NCI-H1436 treated with DMSO at 0.1 percent for 48 hours (cell line): Measurements from ENCODE around the gene RYR1.
"Not testable (repeated sequence)": the region's sequence is repeated elsewhere in the genome, so short reads cannot be mapped to it uniquely, and the experiment has no call there.

ENCODE experiments used
- DNase-seq: peaks from one replicate; lab custom pipeline; 2025; lab: John Stamatoyannopoulos, UW

The RYR1 gene

GRCh38 chr19:38490861-38491260, 57.4 kb downstream of the RYR1 start:
- no peak for DNase-seq

DNA sequence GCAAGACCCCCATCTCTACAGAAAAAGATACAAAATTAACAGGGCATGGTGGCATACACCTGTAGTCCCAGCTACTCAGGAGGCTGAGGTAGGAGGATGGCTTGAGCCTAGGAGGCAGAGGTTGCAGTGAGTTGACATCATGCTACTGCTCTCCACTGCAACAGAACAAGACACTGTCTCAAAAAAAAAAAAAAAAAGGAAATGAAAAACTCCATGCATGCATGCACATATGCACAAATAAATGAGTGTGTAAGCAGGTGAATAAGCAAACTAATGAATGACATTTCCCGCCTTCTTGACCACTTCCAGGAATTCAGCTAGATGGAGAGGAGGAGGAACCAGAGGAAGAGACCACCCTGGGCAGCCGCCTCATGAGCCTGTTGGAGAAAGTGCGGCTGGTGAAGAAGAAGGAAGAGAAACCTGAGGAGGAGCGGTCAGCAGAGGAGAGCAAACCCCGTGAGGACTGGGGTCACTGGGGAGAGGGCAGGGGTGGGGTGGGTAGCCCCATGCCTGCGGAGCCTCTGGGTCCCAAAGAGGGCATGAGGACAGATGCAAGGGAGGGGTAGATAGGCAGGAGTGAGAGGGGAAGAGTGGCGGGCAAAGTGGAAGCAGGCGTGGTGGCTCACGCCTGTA, 58.8 kb downstream of the RYR1 start:
- DNase-seq = no peak

DNA sequence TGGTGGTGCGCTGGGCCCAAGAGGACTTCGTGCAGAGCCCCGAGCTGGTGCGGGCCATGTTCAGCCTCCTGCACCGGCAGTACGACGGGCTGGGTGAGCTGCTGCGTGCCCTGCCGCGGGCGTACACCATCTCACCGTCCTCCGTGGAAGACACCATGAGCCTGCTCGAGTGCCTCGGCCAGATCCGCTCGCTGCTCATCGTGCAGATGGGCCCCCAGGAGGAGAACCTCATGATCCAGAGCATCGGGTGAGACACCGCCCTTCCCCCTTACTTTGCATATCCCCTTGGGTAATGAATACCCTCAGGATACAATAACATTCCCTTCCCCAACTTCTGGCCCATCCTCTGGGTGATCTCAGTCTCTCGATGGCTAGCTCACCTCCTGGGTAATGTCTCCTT, 60.9 kb downstream of the RYR1 start:
- DNase-seq = no peak

- DNase-seq = not testable (repeated sequence)
Measured at GRCh38 chr19:38495375-38495774, 61.9 kb downstream of the RYR1 start.

GRCh38 chr19:38496116-38496515, 62.6 kb downstream of the RYR1 start:
- no peak for DNase-seq

DNA sequence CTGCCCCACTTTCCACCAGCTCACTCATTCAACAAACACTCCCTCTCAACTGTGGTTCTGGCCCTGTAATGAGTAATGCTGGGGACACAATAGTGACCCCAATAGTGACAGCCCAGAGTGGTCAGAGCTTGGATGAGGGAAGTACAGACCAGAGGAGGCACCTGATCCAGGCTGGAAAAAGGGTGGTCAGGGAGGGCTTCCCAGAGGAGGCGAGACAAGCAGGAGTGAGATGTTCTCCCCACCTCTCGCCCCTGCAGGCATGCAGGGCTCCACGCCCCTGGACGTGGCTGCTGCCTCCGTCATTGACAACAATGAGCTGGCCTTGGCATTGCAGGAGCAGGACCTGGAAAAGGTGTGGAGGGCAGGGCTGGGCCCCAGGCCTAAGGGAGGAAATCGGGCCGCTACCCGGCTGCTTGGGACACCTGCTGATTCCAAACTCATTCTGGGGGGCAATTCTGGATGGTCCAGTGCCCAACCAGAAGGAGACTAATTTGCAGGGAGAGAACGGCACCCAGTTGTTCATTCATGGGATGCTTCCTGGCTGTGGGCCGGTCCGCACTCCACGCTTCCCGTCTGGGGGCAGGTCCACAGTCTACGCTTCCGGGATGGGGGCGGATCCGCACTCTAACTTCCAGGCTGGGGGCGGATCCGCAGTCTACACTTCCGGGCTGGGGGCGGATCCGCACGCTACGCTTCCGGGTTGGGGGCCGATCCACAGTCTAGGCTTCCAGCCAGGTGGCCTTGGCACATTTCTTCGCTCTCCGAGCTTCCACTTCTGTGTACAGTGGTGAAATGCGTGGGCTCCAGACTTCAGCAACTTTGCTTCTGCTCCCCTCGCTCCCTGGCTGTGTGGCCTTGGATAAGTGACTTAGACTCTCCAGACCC, 63.4 kb downstream of the RYR1 start:
- DNase-seq = no peak

GRCh38 chr19:38497907-38498306, 64.4 kb downstream of the RYR1 start:
- no peak for DNase-seq

DNA sequence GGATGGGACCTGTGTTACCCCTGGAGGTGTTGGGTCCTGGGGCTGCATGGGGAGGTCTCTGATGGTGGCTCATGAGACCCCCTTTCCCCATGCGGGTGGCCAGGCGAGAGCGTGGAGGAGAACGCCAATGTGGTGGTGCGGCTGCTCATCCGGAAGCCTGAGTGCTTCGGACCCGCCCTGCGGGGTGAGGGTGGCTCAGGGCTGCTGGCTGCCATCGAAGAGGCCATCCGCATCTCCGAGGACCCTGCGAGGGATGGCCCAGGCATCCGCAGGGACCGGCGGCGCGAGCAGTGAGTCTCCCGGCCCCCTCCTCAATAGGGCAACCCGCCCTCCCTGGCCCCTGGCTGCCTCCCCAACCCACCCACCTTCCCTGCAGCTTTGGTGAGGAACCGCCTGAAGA, 66.0 kb downstream of the RYR1 start:
- no peak for DNase-seq

DNA sequence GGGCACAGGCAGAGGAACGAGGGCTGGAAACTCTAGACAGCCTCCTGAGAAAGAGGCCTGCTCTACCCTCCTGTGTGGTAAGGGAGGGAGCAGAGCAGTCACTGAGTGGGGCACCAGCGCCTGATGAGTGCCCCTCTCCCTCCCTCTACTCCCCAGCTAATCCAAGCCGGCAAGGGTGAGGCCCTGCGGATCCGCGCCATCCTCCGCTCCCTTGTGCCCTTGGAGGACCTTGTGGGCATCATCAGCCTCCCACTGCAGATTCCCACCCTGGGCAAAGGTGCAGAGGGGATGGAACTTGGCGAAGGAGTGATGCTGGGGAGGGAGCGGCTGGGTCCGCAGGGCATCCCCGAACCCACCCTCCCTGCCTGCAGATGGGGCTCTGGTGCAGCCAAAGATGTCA, 67.0 kb downstream of the RYR1 start:
- no peak for DNase-seq

DNA sequence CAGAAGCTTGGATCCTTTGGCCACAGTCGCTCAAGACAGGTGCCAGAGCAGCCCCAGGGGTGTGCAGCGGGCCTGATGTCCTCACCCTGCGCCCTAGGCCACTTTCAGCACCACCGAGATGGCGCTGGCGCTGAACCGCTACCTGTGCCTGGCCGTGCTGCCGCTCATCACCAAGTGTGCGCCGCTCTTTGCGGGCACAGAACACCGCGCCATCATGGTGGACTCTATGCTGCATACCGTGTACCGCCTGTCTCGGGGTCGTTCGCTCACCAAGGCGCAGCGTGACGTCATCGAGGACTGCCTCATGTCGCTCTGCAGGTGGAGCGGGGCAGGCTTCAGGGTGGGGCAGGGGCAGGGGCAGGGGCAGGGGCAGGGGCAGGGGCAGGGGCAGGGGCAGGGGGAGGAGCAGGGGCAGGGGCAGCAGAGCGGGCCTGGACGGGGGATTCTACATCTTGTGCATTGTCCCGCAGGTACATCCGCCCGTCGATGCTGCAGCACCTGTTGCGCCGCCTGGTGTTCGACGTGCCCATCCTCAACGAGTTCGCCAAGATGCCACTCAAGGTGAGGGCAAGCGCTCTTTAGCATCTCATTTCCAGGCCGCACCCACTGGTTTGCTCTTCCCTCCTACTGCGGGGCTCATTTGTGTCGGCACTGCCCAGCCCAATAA, 69.1 kb downstream of the RYR1 start:
- no peak for DNase-seq

GRCh38 chr19:38503077-38503410, 69.6 kb downstream of the RYR1 start:
- no peak for DNase-seq

DNA sequence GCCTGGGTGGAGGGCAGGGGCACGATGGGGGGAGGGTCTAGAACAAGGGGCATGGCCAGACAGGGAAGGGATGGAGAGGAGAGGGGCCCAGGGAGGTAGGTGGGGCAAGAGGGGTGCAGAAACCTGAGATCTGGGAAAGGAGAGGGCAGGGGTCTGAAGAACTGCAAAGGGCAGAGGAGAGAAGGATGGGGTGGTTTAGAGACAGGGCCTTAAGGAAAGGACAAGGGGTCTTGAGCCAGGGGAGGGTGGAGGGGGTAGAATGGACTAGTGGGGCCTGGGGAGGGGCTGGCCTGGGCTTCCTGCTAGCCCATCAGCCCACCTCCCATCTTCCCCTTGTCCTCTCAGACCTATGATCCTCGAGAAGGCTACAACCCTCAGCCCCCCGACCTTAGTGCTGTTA, 72.5 kb downstream of the RYR1 start:
- DNase-seq = no peak

DNA sequence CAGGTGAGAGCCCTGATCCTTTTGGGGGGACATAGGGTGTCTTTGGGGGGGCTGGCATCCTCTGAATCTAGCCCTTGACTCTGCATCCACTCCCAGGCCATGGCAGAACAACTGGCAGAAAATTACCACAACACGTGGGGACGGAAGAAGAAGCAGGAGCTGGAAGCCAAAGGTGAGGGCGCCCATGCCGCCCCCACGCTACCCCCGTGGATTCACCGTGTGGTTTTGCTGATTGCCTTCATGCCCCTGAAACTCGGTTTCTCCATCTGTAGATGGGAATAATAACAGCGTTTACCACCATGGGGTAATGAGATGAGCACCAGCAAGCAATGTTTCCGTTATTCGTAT, 72.9 kb downstream of the RYR1 start:
- no peak for DNase-seq

DNA sequence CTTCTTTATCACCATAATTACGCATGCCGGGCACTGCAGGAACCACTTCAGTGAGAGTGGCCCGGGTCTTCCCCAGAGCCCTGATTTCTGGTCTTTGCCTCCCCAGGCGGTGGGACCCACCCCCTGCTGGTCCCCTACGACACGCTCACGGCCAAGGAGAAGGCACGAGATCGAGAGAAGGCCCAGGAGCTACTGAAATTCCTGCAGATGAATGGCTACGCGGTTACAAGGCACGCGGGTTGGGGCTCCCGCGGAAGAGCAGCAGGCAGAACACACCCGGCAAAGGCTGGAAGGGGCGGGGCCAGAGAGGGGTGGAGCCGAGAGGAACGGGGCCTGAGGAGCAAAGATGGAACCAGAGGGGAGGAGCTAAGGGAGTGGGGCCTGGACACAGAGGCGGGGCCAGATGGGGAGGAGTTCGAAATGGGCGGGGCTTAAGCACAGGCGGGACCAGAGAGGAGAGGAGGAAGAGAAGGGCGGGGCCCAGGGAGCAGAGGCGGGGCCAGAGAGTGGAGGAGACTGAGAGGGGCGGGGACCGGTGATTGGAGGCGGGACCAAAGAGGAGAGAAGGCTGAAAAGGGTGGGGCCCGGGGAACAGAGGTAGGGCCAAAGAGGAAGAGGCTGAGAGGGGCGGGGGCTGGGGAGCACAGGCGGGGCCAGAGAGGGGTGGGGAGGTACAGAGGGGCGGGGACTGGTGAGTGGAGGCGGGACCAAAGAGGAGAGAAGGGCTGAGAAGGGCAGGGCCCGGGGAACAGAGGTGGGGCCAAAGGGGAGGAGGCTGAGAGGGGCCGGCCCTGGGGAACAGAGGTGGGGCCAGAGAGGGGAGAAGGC, 73.4 kb downstream of the RYR1 start:
- DNase-seq = no peak

DNA sequence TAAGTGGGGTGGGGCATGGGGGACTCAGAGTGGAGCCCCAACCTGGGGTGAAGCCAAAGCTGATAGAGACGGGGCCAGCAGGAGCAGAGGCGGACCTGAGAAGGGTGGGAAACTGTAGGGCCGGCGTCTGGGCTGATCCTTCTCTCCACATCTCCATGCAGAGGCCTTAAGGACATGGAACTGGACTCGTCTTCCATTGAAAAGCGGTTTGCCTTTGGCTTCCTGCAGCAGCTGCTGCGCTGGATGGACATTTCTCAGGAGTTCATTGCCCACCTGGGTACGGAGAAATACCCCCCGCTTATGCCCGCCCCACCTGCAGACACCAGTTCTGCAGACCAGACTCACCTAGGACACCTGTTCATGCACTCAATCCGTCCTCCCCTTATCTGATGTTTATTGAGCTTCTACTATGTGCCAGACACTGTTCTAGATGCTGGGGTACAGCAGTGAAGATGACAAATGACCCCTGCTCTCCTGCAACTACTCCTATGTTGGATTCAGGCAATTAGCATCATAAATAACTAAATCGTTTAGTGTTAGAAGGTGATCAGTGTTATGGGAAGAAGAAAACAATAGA, 74.1 kb downstream of the RYR1 start:
- DNase-seq = no peak

DNA sequence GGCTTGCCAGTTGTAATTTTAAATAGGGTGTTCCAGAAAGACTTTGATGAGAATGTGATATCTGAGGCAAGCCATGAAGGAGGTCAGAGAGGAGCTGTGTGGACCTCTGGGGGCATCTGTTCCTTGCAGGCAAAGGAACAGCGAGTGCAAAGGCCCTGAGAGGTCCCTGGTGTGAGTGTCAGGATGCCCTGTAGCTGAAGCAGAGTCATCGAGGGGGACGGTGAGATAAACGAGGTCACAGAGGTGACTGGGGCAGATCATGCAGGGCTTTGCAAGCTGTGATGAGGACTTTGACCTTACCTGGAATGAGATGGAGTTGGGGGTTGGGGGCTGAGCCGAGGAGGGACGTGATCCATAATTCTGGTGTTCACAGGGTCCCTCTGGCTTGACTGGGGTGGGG, 75.0 kb downstream of the RYR1 start:
- no peak for DNase-seq

DNA sequence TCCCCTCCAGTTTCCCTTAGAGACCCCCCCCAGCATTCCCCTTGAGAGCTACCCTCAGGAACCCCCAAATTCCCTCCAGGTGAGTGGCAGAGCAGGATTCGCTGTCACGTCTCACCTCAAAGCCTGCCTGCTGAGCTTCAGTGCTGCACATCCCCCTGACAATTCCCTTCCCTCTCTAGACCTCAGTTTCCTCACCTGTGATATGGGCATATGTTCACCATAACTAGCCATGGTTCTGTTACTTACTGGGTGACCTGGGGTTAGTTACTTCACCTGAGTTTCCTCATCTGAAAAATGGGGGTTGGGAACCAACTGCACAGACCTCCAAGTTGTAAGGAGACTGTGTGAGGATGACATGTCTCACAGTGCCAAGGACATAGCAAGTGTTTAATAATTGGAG, 75.5 kb downstream of the RYR1 start:
- no peak for DNase-seq

GRCh38 chr19:38511074-38511708, 77.7 kb downstream of the RYR1 start:
- DNase-seq = no peak

GRCh38 chr19:38512277-38512676, 78.8 kb downstream of the RYR1 start:
- no peak for DNase-seq

DNA sequence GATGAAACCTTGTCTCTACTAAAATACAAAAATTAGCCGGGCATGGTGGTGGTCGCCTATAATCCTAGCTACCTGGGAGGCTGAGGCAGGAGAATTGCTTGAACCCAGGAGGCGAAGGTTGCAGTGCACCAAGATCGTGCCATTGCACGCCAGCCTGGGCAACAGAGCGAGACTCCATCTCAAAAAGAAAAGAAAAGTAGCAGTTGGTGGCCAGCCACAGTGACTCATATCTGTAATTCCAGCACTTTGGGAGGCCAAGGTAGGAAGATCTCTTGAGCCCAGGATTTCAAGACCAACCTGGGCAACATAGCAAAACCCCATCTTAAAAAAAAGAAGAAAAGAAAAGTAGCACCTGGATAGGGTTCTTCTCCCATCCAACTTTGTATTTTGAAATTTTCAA, 79.7 kb downstream of the RYR1 start:
- not testable (repeated sequence) for DNase-seq

DNA sequence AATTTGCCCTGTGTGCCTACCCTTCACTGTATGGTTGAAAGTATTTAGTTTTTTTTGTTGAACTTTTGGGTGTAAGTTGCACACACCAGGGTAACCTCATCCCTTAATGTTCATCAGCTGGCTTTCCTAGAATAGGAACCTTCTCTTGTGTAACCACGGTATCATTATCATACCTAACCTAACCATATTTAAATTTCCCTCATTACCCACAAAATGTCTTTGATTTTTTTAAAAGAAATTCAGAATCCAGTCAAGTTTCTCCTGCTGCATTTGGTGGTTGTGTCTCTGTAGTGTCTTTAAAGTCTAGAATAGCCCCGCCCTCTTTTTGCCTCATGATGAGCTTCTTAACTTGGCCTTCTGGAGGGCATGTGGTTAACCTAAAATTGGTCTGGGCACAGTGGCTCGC, 80.3 kb downstream of the RYR1 start:
- DNase-seq = no peak
